NCI-H1417 treated with DMSO at 0.1 percent for 48 hours (cell line): ENCODE data around the gene ARHGAP26.

ENCODE experiments used
- DNase-seq: peaks from one replicate; lab custom pipeline; 2025; lab: John Stamatoyannopoulos, UW

The ARHGAP26 gene

GRCh38 chr5:142783601-142784341, 13.6 kb downstream of the ARHGAP26 start:
- no peak for DNase-seq

GRCh38 chr5:142784401-142784955, 14.3 kb downstream of the ARHGAP26 start:
- no peak for DNase-seq

- DNase-seq, result no peak
Measured at GRCh38 chr5:142785206-142785605, 15.0 kb downstream of the ARHGAP26 start.

GRCh38 chr5:142789206-142789605, 19.0 kb downstream of the ARHGAP26 start:
- no peak for DNase-seq

- DNase-seq, result no peak
Measured at GRCh38 chr5:142792012-142792864, 22.1 kb downstream of the ARHGAP26 start.

DNA sequence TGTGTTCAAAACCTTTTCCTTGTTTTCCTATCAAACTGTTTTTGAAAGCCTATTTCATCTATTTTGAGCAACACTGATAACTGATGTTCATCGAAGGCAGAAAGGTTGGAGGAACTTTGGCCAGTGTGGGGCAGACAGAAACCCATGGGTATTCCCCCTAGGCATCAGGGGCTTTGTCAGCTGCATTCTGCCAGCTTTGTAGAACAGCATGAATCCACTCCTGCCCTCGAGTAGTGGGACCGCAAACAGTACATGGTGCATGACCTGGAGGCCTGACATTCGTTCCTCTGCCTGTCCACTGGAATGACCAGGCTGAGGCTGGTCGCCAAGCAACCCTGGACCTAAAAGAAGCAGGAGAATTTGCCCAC, 22.7 kb downstream of the ARHGAP26 start:
- DNase-seq, result no peak

GRCh38 chr5:142794537-142794936, 24.4 kb downstream of the ARHGAP26 start:
- no peak for DNase-seq

DNA sequence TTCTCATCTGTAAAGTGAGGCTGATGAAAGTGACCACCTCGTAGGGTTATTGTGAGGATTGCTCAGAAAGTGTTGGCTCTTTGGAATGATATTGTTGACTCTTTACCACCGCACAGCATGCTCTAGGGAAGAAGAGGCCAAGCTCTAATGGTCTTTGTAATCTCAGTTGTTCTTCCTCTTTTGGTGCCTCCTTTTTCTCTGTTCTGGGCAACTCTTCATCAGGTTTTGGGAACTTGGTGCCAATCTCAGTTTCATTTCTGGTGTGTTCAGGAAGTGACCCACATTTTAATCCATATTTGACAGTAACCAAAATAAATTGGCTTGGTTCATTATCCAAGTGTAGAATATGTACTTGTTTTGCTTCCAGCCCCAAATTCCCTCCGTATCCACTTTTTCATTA, 25.1 kb downstream of the ARHGAP26 start:
- DNase-seq, result no peak

GRCh38 chr5:142796492-142797109, 26.4 kb downstream of the ARHGAP26 start:
- no peak for DNase-seq

DNA sequence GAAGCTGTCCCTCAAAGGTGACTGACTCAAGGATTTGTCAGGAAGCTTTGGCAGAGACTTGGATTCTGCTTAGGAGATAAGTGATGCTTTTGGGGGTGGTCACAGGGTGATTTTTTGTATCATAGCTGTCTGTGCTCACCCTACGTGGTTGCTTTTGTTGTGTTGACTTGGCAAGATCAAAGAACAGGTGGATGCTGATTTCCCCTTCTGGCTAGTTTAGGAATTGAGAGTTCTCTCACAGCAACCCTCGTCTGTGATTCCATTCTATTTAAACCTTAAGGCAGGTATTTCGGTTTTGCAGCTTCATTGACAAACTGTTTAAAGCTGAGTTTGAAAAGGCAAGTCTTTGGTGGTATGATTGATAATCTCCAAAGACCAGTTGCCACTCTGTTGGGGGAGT, 27.2 kb downstream of the ARHGAP26 start:
- DNase-seq, result no peak

- DNase-seq, result no peak
Measured at GRCh38 chr5:142798099-142798770, 28.1 kb downstream of the ARHGAP26 start.

- no peak for DNase-seq
Measured at GRCh38 chr5:142800776-142801494, 30.8 kb downstream of the ARHGAP26 start.

GRCh38 chr5:142801495-142801871, 31.3 kb downstream of the ARHGAP26 start:
- DNase-seq, result no peak

DNA sequence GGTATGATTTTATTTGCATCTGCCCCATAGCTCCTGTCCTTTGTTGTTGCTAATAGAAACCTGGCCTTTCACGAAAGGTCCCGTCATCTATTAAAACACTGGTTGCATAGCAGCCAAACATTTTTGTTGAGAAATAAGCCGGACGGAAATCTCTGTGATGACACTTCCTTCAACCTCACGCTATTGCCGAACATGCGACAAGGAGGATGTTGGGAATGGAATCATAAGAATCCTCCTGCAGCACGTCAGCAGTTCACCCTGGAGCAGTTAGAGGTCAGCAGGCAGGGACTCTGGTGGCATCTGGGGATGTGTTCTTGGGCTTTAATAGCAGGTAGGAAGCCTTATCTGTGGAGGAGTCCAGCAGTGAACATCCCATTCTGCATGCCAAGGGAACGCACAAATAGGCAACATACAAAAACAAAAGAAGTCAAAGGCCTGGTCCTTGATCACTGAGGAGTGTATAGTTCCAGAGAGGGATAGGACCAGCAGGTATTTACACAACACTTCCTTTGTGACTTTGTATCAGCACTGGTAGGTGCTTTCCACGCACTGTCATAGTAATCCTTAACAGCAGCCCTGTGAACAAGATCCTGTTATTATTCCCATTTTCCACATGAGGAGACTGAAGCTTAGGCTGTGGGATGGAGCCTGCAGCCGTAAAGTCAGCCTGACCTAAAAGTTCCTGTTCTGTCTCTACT, 33.4 kb downstream of the ARHGAP26 start:
- no peak for DNase-seq

- no peak for DNase-seq
Measured at GRCh38 chr5:142805339-142805738, 35.2 kb downstream of the ARHGAP26 start.

- no peak for DNase-seq
Measured at GRCh38 chr5:142806841-142807267, 36.7 kb downstream of the ARHGAP26 start.

DNA sequence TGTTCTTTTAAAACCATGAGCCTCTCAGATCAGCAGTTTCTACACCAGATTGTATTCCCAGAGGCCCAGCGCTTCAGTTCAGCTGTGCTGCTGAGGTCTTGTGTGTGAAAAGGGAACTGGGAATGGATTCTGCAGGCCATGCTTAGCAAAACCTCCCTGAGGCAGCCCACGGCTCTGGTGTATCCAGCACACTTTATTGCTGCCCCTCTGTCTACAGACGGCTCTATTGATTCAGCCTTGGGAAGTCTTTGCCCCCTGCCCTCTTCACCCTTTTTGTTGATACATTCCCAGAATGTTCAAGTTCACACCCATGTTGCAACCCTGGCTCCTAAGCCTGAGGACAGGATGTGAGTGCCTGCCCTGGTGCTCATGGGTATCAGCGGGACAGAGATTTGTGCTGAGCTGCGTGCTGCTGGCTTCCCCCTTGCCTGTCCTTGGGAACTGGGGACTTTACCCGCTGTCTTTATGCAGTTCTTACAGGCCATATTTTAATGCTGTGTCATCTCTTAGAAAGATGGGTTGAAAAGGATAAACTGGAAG, 37.3 kb downstream of the ARHGAP26 start:
- DNase-seq, result no peak

- DNase-seq, result no peak
Measured at GRCh38 chr5:142808878-142809598, 38.9 kb downstream of the ARHGAP26 start.

DNA sequence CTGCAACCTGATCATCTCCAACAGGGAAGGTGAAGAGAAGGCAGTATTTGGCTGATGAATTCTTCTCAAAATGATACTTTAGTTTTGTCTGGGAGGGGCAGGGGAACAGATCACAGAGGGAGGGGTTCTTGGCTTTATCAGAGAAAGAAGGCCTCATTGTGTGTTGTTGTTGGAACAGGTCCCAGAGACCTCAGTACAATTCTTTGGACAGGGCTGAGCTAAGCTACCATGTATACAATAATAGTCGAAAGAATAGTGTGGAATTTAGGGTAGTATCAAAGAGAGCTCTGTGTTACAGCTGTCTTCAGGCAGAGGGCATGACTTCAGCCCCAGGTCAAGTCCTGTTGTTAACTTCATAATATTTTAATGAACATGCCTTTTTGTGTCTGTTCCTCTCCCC, 39.9 kb downstream of the ARHGAP26 start:
- no peak for DNase-seq
